IMR-90 (cell line): ENCODE measurements around the gene DOK3. TPM values are rescaled to one million over a fixed set of nuclear protein-coding genes. Genes with fewer than 3 reads are reported as not detected.

Experiments
- BHLHE40 ChIP-seq: fragments of 150-350 bp; IDR thresholded peaks from 2 replicates; pipeline ENCODE4 v1.6.1; 2016; ENCODE audit warnings: mild to moderate bottlenecking, low read depth, low read length
- MAZ ChIP-seq: IDR thresholded peaks from 2 replicates; pipeline ENCODE4 v1.6.1; 2012; ENCODE audit warnings: low read depth, mild to moderate bottlenecking, low read length, improper control_type of control experiment, moderate library complexity, borderline replicate concordance
- NFE2L2 ChIP-seq: fragments of 150-350 bp; IDR thresholded peaks from 2 replicates; pipeline ENCODE4 v1.6.1; 2016; ENCODE audit warnings: low read depth, mild to moderate bottlenecking, low read length
- POLR2A ChIP-seq: IDR thresholded peaks from 2 replicates; pipeline ENCODE4 v1.6.1; 2012; ENCODE audit warnings: mild to moderate bottlenecking, low read depth, low read length
- SMC3 ChIP-seq: fragments of 150-350 bp; IDR thresholded peaks from 2 replicates; pipeline ENCODE4 v1.6.1; 2016; ENCODE audit warnings: low read depth, mild to moderate bottlenecking, antibody characterized with exemption, low read length, moderate library complexity
- polyA plus RNA-seq, 3 experiments: library from polyadenylated mRNA; depleted of rRNA; stranded (reverse); fragments of >200 nt; gene quantifications; 2 replicates each; pipeline ENCODE4 v1.2.3, GENCODE V29; 2012; ENCODE audit warnings: low replicate concordance in 1 of 3
- total RNA-seq: library from RNA; depleted of rRNA; stranded (reverse); fragments of >200 nt; gene quantifications from 2 replicates; pipeline ENCODE4 v1.2.3, GENCODE V29; 2012
- TF ChIP-seq, protein P1 (sequence below): fragments of 150-350 bp; IDR thresholded peaks from 2 replicates; pipeline ENCODE4 v1.6.1; 2017; ENCODE audit warnings: mild to moderate bottlenecking, antibody characterized with exemption, low read length, low read depth

DOK3 gene
- total and polyA plus RNA-seq, 2 of the 4 experiments (the other 2 are of a cell fraction), result 0.54 to 3.9 TPM

DNA sequence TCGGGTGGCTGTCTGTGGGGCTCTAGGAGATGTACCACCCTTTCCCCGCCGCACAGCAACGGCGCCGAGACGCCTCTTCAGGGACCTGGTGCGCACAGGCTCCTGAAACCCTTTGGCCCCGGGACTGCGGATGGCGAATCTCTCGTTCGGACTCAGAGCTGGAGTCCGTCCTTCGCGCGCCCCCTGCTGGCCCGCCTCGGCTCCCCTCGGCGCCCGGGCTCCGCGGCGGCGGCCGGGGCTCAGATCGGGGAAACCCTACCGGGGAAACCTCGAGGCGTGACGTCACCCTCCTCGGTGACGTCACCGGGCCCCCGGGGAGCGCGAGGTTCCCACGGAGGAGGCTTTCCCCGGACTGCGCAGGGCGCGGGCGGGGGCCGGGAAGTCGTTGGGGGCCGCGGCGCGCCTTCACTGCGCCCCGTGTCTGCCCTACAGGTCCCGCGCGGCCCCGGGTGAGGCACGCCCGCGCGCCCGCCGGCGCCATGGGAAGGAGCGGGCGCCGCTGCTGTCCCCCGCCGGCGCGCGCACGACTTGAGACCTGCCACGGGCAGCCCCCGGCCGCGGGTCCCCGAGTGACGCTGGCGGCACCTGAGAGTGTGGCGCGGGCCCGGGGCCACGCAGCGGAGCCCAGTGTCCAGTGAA, 55.1 kb downstream of the DOK3 start (continued):
- TF ChIP-seq, protein P1, sequence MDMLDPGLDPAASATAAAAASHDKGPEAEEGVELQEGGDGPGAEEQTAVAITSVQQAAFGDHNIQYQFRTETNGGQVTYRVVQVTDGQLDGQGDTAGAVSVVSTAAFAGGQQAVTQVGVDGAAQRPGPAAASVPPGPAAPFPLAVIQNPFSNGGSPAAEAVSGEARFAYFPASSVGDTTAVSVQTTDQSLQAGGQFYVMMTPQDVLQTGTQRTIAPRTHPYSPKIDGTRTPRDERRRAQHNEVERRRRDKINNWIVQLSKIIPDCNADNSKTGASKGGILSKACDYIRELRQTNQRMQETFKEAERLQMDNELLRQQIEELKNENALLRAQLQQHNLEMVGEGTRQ, result no peak
- TF ChIP-seq SMC3 (peak; percentile 96), POLR2A (0 out of 2 replicates have a peak, but pooled peaks have one; percentile 24), BHLHE40 (peak; percentile 35; the same call in 1 of the 2 replicates), NFE2L2 (no peak), MAZ (peak; percentile 95)
